B cell (primary cell): ENCODE data around the gene PRMT5. TPM values are rescaled to one million over a fixed set of nuclear protein-coding genes. Genes with fewer than 3 reads are reported as not detected.

Experiments used
- ATAC-seq: fragments of 200-7000 bp; cut with Tn5 transposase; one replicate; pipeline ENCODE4 v1.10.0; 2021; ENCODE audit warnings: low read depth, mild to moderate bottlenecking, moderate number of reproducible peaks, moderate library complexity
- CTCF ChIA-PET: fragments of 350-600 bp; sonication (Branson Sonifier 250); formaldehyde crosslinking; loops from one replicate; lab custom pipeline; 2021; ENCODE audit warnings: antibody characterized with exemption, inconsistent platforms; lab: Charles Lee
- POLR2A ChIA-PET: fragments of 350-600 bp; sonication (Branson Sonifier 250); formaldehyde crosslinking; loops from one replicate; lab custom pipeline; 2021; ENCODE audit warnings: antibody characterized with exemption; lab: Charles Lee
- DNase-seq: peaks from one replicate; pipeline ENCODE4 v3.0.0; 2013
- H2AFZ ChIP-seq: 2 replicates; pipeline ENCODE4 v1.6.1; 2012; ENCODE audit warnings: mild to moderate bottlenecking, low read depth, low read length; ENCODE audit not compliant: insufficient read depth, poor library complexity, severe bottlenecking
- H3K27ac ChIP-seq, 2 donors: 1 replicate in 1 of 2; 2 replicates in 1 of 2; pipeline ENCODE4 v1.5.1; 2012 to 2013; ENCODE audit warnings: low read length in 2 of 2, mild to moderate bottlenecking in 2 of 2, moderate library complexity in 1 of 2
- H3K27me3 ChIP-seq, 4 experiments: fragments of 200-600 bp in 1 of 4; sonication (generic) in 1 of 4; replicated peaks in 1 of 4; 1 replicate in 2 of 4; 2 replicates in 2 of 4; pipeline versions ENCODE4 v1.6.1 to v1.7.0; 2013 to 2016; ENCODE audit warnings: low read length in 3 of 4, mild to moderate bottlenecking in 2 of 4, mixed read lengths in 1 of 4, moderate library complexity in 1 of 4; ENCODE audit not compliant: insufficient read depth in 4 of 4, control insufficient read depth in 3 of 4; ENCODE audit errors: control extremely low read depth in 1 of 4
- H3K36me3 ChIP-seq, 2 experiments: replicated peaks in 1 of 2; 1 replicate in 1 of 2; 2 replicates in 1 of 2; pipeline versions ENCODE4 v1.6.1 to v1.7.1; 2013; ENCODE audit warnings: low read length in 1 of 2; ENCODE audit not compliant: insufficient read depth in 2 of 2, control insufficient read depth in 1 of 2; ENCODE audit errors: control extremely low read depth in 1 of 2, extremely low read depth in 1 of 2
- H3K4me1 ChIP-seq, 2 donors: fragments of 200-600 bp in 1 of 2; sonication (generic) in 1 of 2; 1 replicate in 1 of 2; 2 replicates in 1 of 2; pipeline versions ENCODE4 v1.5.1 to v1.6.1; 2013 to 2017; ENCODE audit warnings: low read length in 2 of 2; ENCODE audit not compliant: control insufficient read depth in 2 of 2, insufficient read depth in 2 of 2
- H3K4me2 ChIP-seq: replicated peaks from 2 replicates; pipeline ENCODE3; 2012; ENCODE audit warnings: mild to moderate bottlenecking, low read depth, low read length; ENCODE audit not compliant: poor library complexity, severe bottlenecking
- H3K4me3 ChIP-seq, 5 experiments: fragments of 200-600 bp in 1 of 5; sonication (generic) in 1 of 5; 1 replicate in 3 of 5; 2 replicates in 2 of 5; pipeline versions ENCODE4 v1.5.1 to v1.7.0; 2011 to 2016; ENCODE audit warnings: low read length in 4 of 5, mild to moderate bottlenecking in 4 of 5, low read depth in 2 of 5, control low read depth in 1 of 5, moderate library complexity in 1 of 5; ENCODE audit not compliant: insufficient read depth in 1 of 5; ENCODE audit errors: control extremely low read depth in 1 of 5, extremely low read depth in 1 of 5
- H3K79me2 ChIP-seq: fragments of 200-600 bp; sonication (generic); one replicate; pipeline ENCODE4 v1.6.0; 2016; ENCODE audit warnings: low read length; ENCODE audit not compliant: control insufficient read depth, insufficient read depth
- H3K9ac ChIP-seq: fragments of 200-600 bp; sonication (generic); 2 replicates; pipeline ENCODE4 v1.6.1; 2017; ENCODE audit warnings: mild to moderate bottlenecking, low read length, moderate library complexity
- H3K9me3 ChIP-seq, 3 donors: one replicate each; pipeline versions ENCODE4 v1.6.1 to v1.7.1; 2013; ENCODE audit warnings: low read length in 2 of 3; ENCODE audit not compliant: control insufficient read depth in 2 of 3, insufficient read depth in 1 of 3; ENCODE audit errors: control extremely low read depth in 1 of 3
- H4K20me1 ChIP-seq: 2 replicates; pipeline ENCODE4 v1.6.0; 2012; ENCODE audit warnings: mild to moderate bottlenecking, low read length; ENCODE audit not compliant: insufficient read depth, control insufficient read depth, poor library complexity, severe bottlenecking
- H3K27ac Mint-ChIP-seq: one replicate; pipeline ENCODE4 v1.8.0; 2021; ENCODE audit warnings: mixed read lengths
- H3K27me3 Mint-ChIP-seq: one replicate; pipeline ENCODE4 v1.8.0; 2021; ENCODE audit warnings: mixed read lengths
- H3K4me1 Mint-ChIP-seq: one replicate; pipeline ENCODE4 v1.8.0; 2021; ENCODE audit warnings: mixed read lengths
- H3K4me3 Mint-ChIP-seq: one replicate; pipeline ENCODE4 v1.8.0; 2021; ENCODE audit warnings: mixed read lengths
- H3K9me3 Mint-ChIP-seq: one replicate; pipeline ENCODE4 v1.8.0; 2022; ENCODE audit warnings: mixed read lengths; ENCODE audit not compliant: insufficient read depth
- EZH2 ChIP-seq: IDR thresholded peaks from 2 replicates; pipeline ENCODE4 v1.6.1; 2012; ENCODE audit warnings: borderline replicate concordance, low read depth, mild to moderate bottlenecking, moderate library complexity, low read length; ENCODE audit not compliant: insufficient read depth, poor library complexity, severe bottlenecking
- WGBS: methylation state at CpG from one replicate; pipeline ENCODE4 v1.1.5; 2013; ENCODE audit warnings: missing lambda C conversion rate; ENCODE audit not compliant: insufficient coverage; 5-methylcytosine and 5-hydroxymethylcytosine counted together
- intact Hi-C: fragments of 100-400 bp; cut with micrococcal nuclease; formaldehyde crosslinking; loops from one replicate; pipeline ENCODE4 v1.10.0; 2022
- polyA plus RNA-seq: library from polyadenylated mRNA; depleted of rRNA; stranded (reverse); fragments of >200 nt; gene quantifications from 2 replicates; pipeline ENCODE4 v1.2.3, GENCODE V29; 2012
- total RNA-seq, 2 donors: library from RNA; stranded (reverse); fragments of 120-200 nt in 1 of 2; gene quantifications; 1 replicate in 1 of 2; 2 replicates in 1 of 2; pipeline versions ENCODE4 v1.2.3 to v1.2.4, GENCODE V29; 2013 to 2022
- TF ChIP-seq, protein P1 (sequence below): fragments of 200-600 bp; IDR thresholded peaks from one replicate; pipeline ENCODE4 v1.8.0; 2022; ENCODE audit warnings: antibody characterized with exemption, mild to moderate bottlenecking

Gene PRMT5
- total and polyA plus RNA-seq, 2 donors (not counting 1 experiment from before 2014, with no cell fraction given): 38.8 to 50.4 TPM

- CTCF ChIA-PET: interaction anchor here (0.6 to 36.3 kb wide), 6 partner anchors 6 to 408 kb away, joined by 3 to 1134 read pairs (median 4); partner anchors contain the start of genes AJUBA, CDH24 and HAUS4
Observed at GRCh38 chr14:22978487-22978837, 49.3 kb upstream of the PRMT5 start.

More at GRCh38 chr14:22978487-22978837, 49.3 kb upstream of the PRMT5 start:
- Histone ChIP-seq H3K27ac (no peak overlapping the region), H3K9me3 (peaks cover 0 to 8% (median 0%) of the 10 kb centered on the region in 3 donors), H2AFZ (no peak overlapping the region), H3K4me1 (peaks cover 26 to 36% of the 10 kb centered on the region in 2 donors), H3K36me3 (no peaks in the 10 kb centered on the region), H4K20me1 (no peaks in the 10 kb centered on the region), H3K4me3 (no peak overlapping the region), H3K9ac (no peak overlapping the region), H3K4me2 (no peak overlapping the region), H3K27me3 (peaks cover 0 to 36% (median 15%) of the 10 kb centered on the region in 4 experiments), H3K79me2 (no peaks in the 10 kb centered on the region)
- TF ChIP-seq, protein P1, sequence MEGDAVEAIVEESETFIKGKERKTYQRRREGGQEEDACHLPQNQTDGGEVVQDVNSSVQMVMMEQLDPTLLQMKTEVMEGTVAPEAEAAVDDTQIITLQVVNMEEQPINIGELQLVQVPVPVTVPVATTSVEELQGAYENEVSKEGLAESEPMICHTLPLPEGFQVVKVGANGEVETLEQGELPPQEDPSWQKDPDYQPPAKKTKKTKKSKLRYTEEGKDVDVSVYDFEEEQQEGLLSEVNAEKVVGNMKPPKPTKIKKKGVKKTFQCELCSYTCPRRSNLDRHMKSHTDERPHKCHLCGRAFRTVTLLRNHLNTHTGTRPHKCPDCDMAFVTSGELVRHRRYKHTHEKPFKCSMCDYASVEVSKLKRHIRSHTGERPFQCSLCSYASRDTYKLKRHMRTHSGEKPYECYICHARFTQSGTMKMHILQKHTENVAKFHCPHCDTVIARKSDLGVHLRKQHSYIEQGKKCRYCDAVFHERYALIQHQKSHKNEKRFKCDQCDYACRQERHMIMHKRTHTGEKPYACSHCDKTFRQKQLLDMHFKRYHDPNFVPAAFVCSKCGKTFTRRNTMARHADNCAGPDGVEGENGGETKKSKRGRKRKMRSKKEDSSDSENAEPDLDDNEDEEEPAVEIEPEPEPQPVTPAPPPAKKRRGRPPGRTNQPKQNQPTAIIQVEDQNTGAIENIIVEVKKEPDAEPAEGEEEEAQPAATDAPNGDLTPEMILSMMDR: no peak
- TF ChIP-seq EZH2: no peak
- Mint-ChIP-seq H3K4me1 (peaks cover 15% of the 10 kb centered on the region), H3K4me3 (no peak overlapping the region), H3K9me3 (no peaks in the 10 kb centered on the region), H3K27ac (no peak overlapping the region), H3K27me3 (peaks cover 9% of the 10 kb centered on the region)
- POLR2A ChIA-PET: interaction anchor here (0.7 kb wide), 1 partner anchor 91 kb away, joined by 8 read pairs; no protein-coding TSS in a partner anchor
- 100% methylated on average over 1 of the region's 3 CpGs for WGBS
- intact Hi-C loops: no loop called here
- DNase-seq (no peak), ATAC-seq (no peak)
